Tibial nerve (tissue), 4 donors: ENCODE data around the gene RNF13. TPM values are rescaled to one million over a fixed set of nuclear protein-coding genes. Genes with fewer than 3 reads are reported as not detected.

Source experiments
- DNase-seq, 2 donors: peaks; one replicate each; pipeline ENCODE4 v3.0.0-alpha.2; 2019; ENCODE audit warnings: low spot score in 2 of 2
- H3K27ac ChIP-seq, 4 donors: fragments of 200-600 bp; sonication (generic) in 3 of 4; one replicate each; pipeline ENCODE4 v1.5.1; 2017 to 2019; ENCODE audit warnings: mild to moderate bottlenecking in 1 of 4
- H3K27me3 ChIP-seq, 2 donors: fragments of 200-600 bp; sonication (generic) in 1 of 2; one replicate each; pipeline versions ENCODE4 v1.5.1 to v1.6.0; 2017 to 2019
- H3K36me3 ChIP-seq, 3 donors: fragments of 200-600 bp; sonication (generic); one replicate each; pipeline ENCODE4 v1.5.1; 2018 to 2019
- H3K4me1 ChIP-seq, 4 donors: fragments of 200-600 bp; sonication (generic) in 3 of 4; one replicate each; pipeline ENCODE4 v1.5.1; 2017 to 2019
- H3K4me3 ChIP-seq, 4 donors: fragments of 200-600 bp; sonication (generic) in 3 of 4; one replicate each; pipeline ENCODE4 v1.5.1; 2017 to 2019; ENCODE audit warnings: mild to moderate bottlenecking in 1 of 4, moderate library complexity in 1 of 4
- H3K9me3 ChIP-seq, 4 donors: fragments of 200-600 bp; sonication (generic) in 3 of 4; one replicate each; pipeline ENCODE4 v1.5.1; 2017 to 2019
- CTCF ChIP-seq, 5 experiments: fragments of 200-600 bp in 3 of 5; fragments of 450-650 bp in 2 of 5; sonication (generic) in 3 of 5; IDR thresholded peaks; one replicate each; pipeline ENCODE4 v1.5.1; 2016 to 2019; ENCODE audit warnings: antibody characterized with exemption in 5 of 5, mild to moderate bottlenecking in 3 of 5, moderate library complexity in 2 of 5
- EP300 ChIP-seq, 2 donors: sonication (generic); formaldehyde crosslinking; IDR thresholded peaks; one replicate each; pipeline ENCODE4 v1.6.1; 2017; ENCODE audit warnings: antibody characterized with exemption in 2 of 2, mild to moderate bottlenecking in 1 of 2
- POLR2A ChIP-seq, 2 donors: fragments of 450-650 bp; IDR thresholded peaks; one replicate each; pipeline ENCODE4 v1.6.1; 2017; ENCODE audit warnings: antibody characterized with exemption in 2 of 2, mild to moderate bottlenecking in 2 of 2, moderate library complexity in 2 of 2
- WGBS, 2 donors: methylation state at CpG; one replicate each; pipeline ENCODE4 v1.1.5; 2018; 5-methylcytosine and 5-hydroxymethylcytosine counted together
- total RNA-seq, 4 donors: library from RNA; depleted of rRNA; stranded (reverse); fragments of >200 nt; gene quantifications; one replicate each; pipeline ENCODE4 v1.1.0, GENCODE V29; 2016

The RNF13 gene
- total RNA-seq, 4 donors from 2014 or later: 107 to 142 (median 128) TPM

GRCh38 chr3:149901770-149902169, 88.8 kb downstream of the RNF13 start:
- Histone ChIP-seq H3K27ac (no peak overlapping the region), H3K27me3 (no peaks in the 10 kb centered on the region), H3K4me3 (no peak overlapping the region), H3K36me3 (peaks cover 0 to 13% (median 0%) of the 10 kb centered on the region in 3 donors), H3K9me3 (no peaks in the 10 kb centered on the region), H3K4me1 (no peaks in the 10 kb centered on the region)
- no peak for DNase-seq
- TF ChIP-seq CTCF (IDR thresholded peaks at IDR 0.05) (no peak), POLR2A (IDR thresholded peaks at IDR 0.05) (no peak), EP300 (IDR thresholded peaks at IDR 0.05) (no peak)

GRCh38 chr3:149902498-149903139, 89.6 kb downstream of the RNF13 start:
- no peak for TF ChIP-seq POLR2A (IDR thresholded peaks at IDR 0.05)
- peak in 3 of 5 experiments; percentile 14 to 15 (median 14) for TF ChIP-seq CTCF (IDR thresholded peaks at IDR 0.05)
- TF ChIP-seq EP300 (IDR thresholded peaks at IDR 0.05): no peak
- no peak overlapping the region for H3K4me3 ChIP-seq
- no peaks in the 10 kb centered on the region for H3K27me3 ChIP-seq
- peaks cover 0 to 5% (median 0%) of the 10 kb centered on the region in 4 donors for H3K4me1 ChIP-seq
- H3K36me3 ChIP-seq: peaks cover 0 to 9% (median 0%) of the 10 kb centered on the region in 3 donors
- WGBS, 2 donors: 65 to 70% methylated on average over 3 of the region's 3 CpGs
- no peaks in the 10 kb centered on the region for H3K9me3 ChIP-seq
- no peak overlapping the region for H3K27ac ChIP-seq
- DNase-seq: no peak

GRCh38 chr3:149906036-149906435, 93.0 kb downstream of the RNF13 start:
- no peak for DNase-seq
- H3K4me1 ChIP-seq: peaks cover 0 to 20% (median 0%) of the 10 kb centered on the region in 4 donors
- TF ChIP-seq POLR2A (IDR thresholded peaks at IDR 0.05) (no peak), CTCF (IDR thresholded peaks at IDR 0.05) (no peak), EP300 (IDR thresholded peaks at IDR 0.05) (no peak)
- H3K4me3 ChIP-seq: no peak overlapping the region
- no peak overlapping the region for H3K27ac ChIP-seq
- H3K36me3 ChIP-seq: no peaks in the 10 kb centered on the region
- no peaks in the 10 kb centered on the region for H3K27me3 ChIP-seq
- H3K9me3 ChIP-seq: no peaks in the 10 kb centered on the region

GRCh38 chr3:149908424-149908957, 95.5 kb downstream of the RNF13 start:
- Histone ChIP-seq H3K27me3 (no peaks in the 10 kb centered on the region), H3K27ac (peak overlapping the region in 1 of 4 donors; percentile 20), H3K4me1 (peaks cover 0 to 20% (median 0%) of the 10 kb centered on the region in 4 donors), H3K9me3 (no peaks in the 10 kb centered on the region), H3K4me3 (no peak overlapping the region), H3K36me3 (peaks cover 0 to 12% (median 0%) of the 10 kb centered on the region in 3 donors)
- TF ChIP-seq POLR2A (IDR thresholded peaks at IDR 0.05) (no peak), EP300 (IDR thresholded peaks at IDR 0.05) (no peak), CTCF (IDR thresholded peaks at IDR 0.05) (no peak)
- DNase-seq: no peak

GRCh38 chr3:149909923-149910322, 96.9 kb downstream of the RNF13 start:
- Histone ChIP-seq H3K27ac (no peak overlapping the region), H3K9me3 (no peaks in the 10 kb centered on the region), H3K4me1 (peaks cover 0 to 20% (median 0%) of the 10 kb centered on the region in 4 donors), H3K27me3 (no peaks in the 10 kb centered on the region), H3K4me3 (no peak overlapping the region), H3K36me3 (peaks cover 0 to 25% (median 0%) of the 10 kb centered on the region in 3 donors)
- WGBS, 2 donors: 95 to 97% methylated on average over 4 of the region's 4 CpGs
- no peak for TF ChIP-seq POLR2A (IDR thresholded peaks at IDR 0.05)
- TF ChIP-seq EP300 (IDR thresholded peaks at IDR 0.05): no peak
- no peak for TF ChIP-seq CTCF (IDR thresholded peaks at IDR 0.05)
- DNase-seq: no peak
